ENCODE measurements around the gene FAM219A. TPM values are rescaled to one million over a fixed set of nuclear protein-coding genes. Genes with fewer than 3 reads are reported as not detected.

Gene FAM219A
- total RNA-seq, 6 donors from 2014 or later, result 10.0 to 33.0 (median 15.2) TPM

DNA sequence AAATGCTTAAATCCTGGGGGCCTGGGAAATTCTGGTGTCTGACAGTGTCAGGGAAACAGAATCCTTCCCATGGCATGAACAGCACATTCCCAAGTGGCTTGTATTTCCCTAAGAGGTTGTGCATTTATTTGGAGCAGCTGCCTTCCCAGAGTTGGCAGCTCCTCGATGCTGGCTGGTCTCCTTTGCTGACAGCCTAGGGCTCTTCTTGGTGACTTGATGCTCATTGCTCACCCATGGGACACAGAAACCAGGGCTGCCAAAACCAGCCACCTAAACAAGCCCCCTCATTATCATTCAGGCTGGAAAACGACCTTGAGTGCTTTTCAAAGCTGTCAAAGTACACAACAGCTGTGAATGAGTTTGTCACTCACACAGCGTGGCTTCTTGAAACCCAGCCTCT is 40.2 kb upstream of the FAM219A start:
- WGBS, 2 donors, result 43 to 50% methylated on average over 2 to 3 of the region's 3 CpGs
- DNase-seq (no peak), ATAC-seq (ENCODE audit: low FRiP score in 2 of 2) (no peak)
- Histone ChIP-seq H3K4me1 (peaks cover 0 to 23% (median 19%) of the 10 kb centered on the region in 4 donors), H3K9me3 (no peaks in the 10 kb centered on the region), H3K36me3 (no peaks in the 10 kb centered on the region), H3K27ac (no peak overlapping the region), H3K4me3 (no peak overlapping the region), H3K27me3 (no peaks in the 10 kb centered on the region)
- TF ChIP-seq, protein P1, sequence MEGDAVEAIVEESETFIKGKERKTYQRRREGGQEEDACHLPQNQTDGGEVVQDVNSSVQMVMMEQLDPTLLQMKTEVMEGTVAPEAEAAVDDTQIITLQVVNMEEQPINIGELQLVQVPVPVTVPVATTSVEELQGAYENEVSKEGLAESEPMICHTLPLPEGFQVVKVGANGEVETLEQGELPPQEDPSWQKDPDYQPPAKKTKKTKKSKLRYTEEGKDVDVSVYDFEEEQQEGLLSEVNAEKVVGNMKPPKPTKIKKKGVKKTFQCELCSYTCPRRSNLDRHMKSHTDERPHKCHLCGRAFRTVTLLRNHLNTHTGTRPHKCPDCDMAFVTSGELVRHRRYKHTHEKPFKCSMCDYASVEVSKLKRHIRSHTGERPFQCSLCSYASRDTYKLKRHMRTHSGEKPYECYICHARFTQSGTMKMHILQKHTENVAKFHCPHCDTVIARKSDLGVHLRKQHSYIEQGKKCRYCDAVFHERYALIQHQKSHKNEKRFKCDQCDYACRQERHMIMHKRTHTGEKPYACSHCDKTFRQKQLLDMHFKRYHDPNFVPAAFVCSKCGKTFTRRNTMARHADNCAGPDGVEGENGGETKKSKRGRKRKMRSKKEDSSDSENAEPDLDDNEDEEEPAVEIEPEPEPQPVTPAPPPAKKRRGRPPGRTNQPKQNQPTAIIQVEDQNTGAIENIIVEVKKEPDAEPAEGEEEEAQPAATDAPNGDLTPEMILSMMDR (IDR thresholded peaks at IDR 0.05), result no peak
- TF ChIP-seq EP300 (IDR thresholded peaks at IDR 0.05) (no peak), POLR2A (IDR thresholded peaks at IDR 0.05) (no peak), POLR2AphosphoS5 (IDR thresholded peaks at IDR 0.05) (no peak)

DNA sequence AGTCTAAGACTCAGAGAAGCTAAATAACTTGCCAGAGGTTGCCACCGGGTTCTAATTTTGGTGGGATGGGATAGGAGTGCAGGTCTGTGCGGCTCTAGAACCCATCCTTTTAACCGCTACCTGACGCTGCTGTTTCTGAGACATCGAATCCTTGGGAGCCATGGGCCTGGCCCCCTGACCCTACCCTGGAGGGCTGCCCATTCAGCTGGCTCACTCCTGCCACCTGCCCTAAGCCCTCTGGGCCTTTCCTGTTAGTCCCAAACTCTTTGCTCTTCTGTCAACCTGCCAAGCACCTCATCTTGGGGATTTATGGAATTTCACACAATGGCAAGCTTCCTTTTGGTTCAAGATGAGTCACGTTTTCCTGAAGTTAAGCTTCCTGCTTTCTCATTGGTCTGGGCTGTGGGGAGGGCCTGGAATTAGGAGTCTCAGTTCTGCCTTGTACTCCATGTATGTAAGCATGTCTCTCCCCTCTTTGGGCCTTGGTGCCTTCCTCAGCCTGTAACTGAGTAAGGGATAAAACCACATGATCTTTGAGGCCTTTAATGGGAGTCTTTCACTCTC is 37.9 kb upstream of the FAM219A start:
- H3K4me3 ChIP-seq, result no peak overlapping the region
- WGBS, 2 donors, result 79 to 82% methylated on average over 6 of the region's 6 CpGs
- no peaks in the 10 kb centered on the region for H3K9me3 ChIP-seq
- H3K4me1 ChIP-seq, result peaks cover 0 to 4% (median 2%) of the 10 kb centered on the region in 4 donors
- H3K36me3 ChIP-seq, result no peaks in the 10 kb centered on the region
- no peak for TF ChIP-seq POLR2A (IDR thresholded peaks at IDR 0.05)
- no peak for TF ChIP-seq EP300 (IDR thresholded peaks at IDR 0.05)
- no peak for TF ChIP-seq POLR2AphosphoS5 (IDR thresholded peaks at IDR 0.05)
- TF ChIP-seq, protein P1 (IDR thresholded peaks at IDR 0.05), result no peak
- no peak for DNase-seq
- no peak overlapping the region for H3K27ac ChIP-seq
- H3K27me3 ChIP-seq, result no peaks in the 10 kb centered on the region
- no peak for ATAC-seq (ENCODE audit: low FRiP score in 2 of 2)

DNA sequence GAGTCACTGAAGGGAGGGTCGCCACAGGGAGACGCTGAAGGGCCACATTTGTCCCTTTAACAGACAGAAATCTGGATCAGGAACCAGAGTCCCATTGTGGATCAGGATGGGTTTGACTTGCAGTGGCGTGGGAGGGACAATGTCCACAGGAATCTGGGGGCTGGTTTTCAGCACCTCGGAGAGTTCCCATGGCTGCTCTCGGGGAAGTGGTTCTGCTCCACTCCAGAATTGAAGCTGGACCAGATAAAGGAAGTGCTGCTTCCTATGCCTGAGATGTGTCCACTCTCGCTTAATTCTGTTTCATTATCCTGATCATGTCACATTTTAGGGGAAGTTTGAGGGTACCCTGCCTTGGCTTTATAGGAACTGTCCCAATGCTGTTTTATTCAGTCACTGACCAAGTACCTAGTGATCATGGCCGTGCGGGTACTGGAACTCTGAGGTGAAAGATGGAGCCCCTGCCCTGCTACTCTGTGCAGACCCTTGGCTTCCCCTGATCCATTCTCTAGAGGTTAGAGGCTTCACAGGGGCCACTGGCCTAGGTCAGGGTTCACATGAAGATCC is 35.7 kb upstream of the FAM219A start:
- Histone ChIP-seq H3K4me3 (no peak overlapping the region), H3K27me3 (no peaks in the 10 kb centered on the region), H3K4me1 (no peaks in the 10 kb centered on the region), H3K9me3 (no peaks in the 10 kb centered on the region), H3K27ac (no peak overlapping the region), H3K36me3 (no peaks in the 10 kb centered on the region)
- DNase-seq (peak in 1 of 2 donors; percentile 24), ATAC-seq (ENCODE audit: low FRiP score in 2 of 2) (peak in 1 of 2 donors; percentile 47)
- TF ChIP-seq EP300 (IDR thresholded peaks at IDR 0.05) (no peak), POLR2A (IDR thresholded peaks at IDR 0.05) (no peak), POLR2AphosphoS5 (IDR thresholded peaks at IDR 0.05) (no peak)
- TF ChIP-seq, protein P1 (IDR thresholded peaks at IDR 0.05), result no peak
- 38 to 50% methylated on average over 5 to 8 of the region's 8 CpGs for WGBS, 2 donors

DNA sequence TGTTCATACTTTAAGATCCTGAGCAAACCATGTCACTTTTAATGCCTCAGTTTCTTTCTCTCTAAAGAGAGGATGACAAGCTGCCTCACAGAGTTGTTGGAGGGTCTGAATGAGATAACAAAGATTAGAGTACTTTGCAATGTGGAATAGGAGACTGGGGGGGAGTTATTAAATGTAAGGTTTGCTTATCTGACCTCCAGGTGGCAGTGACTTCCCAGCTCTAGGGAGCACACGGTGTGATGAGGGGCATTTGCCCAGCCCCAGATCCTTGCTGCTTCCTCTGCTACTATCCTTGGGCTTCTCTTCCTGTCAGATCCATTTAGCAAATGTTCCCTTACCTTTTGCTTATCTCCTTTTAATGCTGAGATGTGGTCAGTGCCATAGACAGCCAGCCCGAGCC is 33.7 kb upstream of the FAM219A start:
- no peaks in the 10 kb centered on the region for H3K9me3 ChIP-seq
- TF ChIP-seq, protein P1 (IDR thresholded peaks at IDR 0.05), result no peak
- no peak for TF ChIP-seq POLR2A (IDR thresholded peaks at IDR 0.05)
- TF ChIP-seq EP300 (IDR thresholded peaks at IDR 0.05), result no peak
- TF ChIP-seq POLR2AphosphoS5 (IDR thresholded peaks at IDR 0.05), result no peak
- H3K27ac ChIP-seq, result no peak overlapping the region
- H3K4me1 ChIP-seq, result no peaks in the 10 kb centered on the region
- 23 to 39% methylated on average over 2 of the region's 2 CpGs for WGBS, 2 donors
- H3K27me3 ChIP-seq, result no peaks in the 10 kb centered on the region
- ATAC-seq (ENCODE audit: low FRiP score in 2 of 2), result no peak
- no peak overlapping the region for H3K4me3 ChIP-seq
- H3K36me3 ChIP-seq, result no peaks in the 10 kb centered on the region
- no peak for DNase-seq

DNA sequence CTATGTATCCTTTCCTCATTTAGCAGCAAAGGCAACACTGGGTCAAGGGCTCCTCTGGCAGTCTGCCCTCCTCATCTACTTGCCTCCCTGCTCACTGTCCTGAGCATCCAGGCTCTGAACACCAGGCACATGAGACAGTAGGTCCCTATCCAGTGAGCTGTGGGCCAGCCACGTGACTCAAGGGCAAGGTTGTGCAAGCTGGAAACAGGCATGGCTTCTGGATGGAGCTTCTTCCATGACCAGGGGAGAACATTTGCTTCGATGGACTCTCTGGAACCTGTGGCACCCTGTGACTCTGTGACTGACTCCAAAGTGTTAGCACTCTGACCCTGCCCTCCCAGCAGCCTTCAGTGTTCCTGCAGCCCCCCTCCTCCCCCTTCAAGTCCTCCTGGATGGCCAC is 33.2 kb upstream of the FAM219A start:
- no peak overlapping the region for H3K4me3 ChIP-seq
- no peak for DNase-seq
- TF ChIP-seq, protein P1 (IDR thresholded peaks at IDR 0.05), result no peak
- TF ChIP-seq POLR2AphosphoS5 (IDR thresholded peaks at IDR 0.05) (no peak), POLR2A (IDR thresholded peaks at IDR 0.05) (no peak), EP300 (IDR thresholded peaks at IDR 0.05) (no peak)

More for the DNA sequence above, 33.2 kb upstream of the FAM219A start:
- H3K27ac ChIP-seq, result no peak overlapping the region
- 42 to 47% methylated on average over 2 of the region's 2 CpGs for WGBS, 2 donors
- no peaks in the 10 kb centered on the region for H3K9me3 ChIP-seq
- H3K36me3 ChIP-seq, result no peaks in the 10 kb centered on the region
- no peaks in the 10 kb centered on the region for H3K4me1 ChIP-seq
- H3K27me3 ChIP-seq, result no peaks in the 10 kb centered on the region
- ATAC-seq (ENCODE audit: low FRiP score in 2 of 2), result no peak

All from upper lobe of left lung (tissue), 6 donors.